Activated CD4-positive, alpha-beta T cell treated with anti-CD3 and anti-CD28 coated beads for 36 hours (primary cell): Measurements from ENCODE around the gene RASA1. TPM values are rescaled to one million over a fixed set of nuclear protein-coding genes. Genes with fewer than 3 reads are reported as not detected.

Source experiments
- ATAC-seq: fragments of 200-7000 bp; cut with Tn5 transposase; one replicate; pipeline ENCODE4 v1.10.0; 2021; ENCODE audit warnings: mild to moderate bottlenecking, moderate library complexity
- CTCF ChIA-PET: fragments of 350-600 bp; sonication (Branson Sonifier 250); formaldehyde crosslinking; loops from one replicate; lab custom pipeline; 2021; ENCODE audit warnings: antibody characterized with exemption; lab: Charles Lee
- POLR2A ChIA-PET: fragments of 350-600 bp; sonication (Branson Sonifier 250); formaldehyde crosslinking; loops from one replicate; lab custom pipeline; 2021; ENCODE audit warnings: antibody characterized with exemption, inconsistent platforms; lab: Charles Lee
- DNase-seq: peaks from one replicate; pipeline ENCODE4 v3.0.0-alpha.2; 2020
- H3K27ac Mint-ChIP-seq: one replicate; pipeline ENCODE4 v1.8.0; 2021; ENCODE audit warnings: mixed read lengths
- H3K27me3 Mint-ChIP-seq: one replicate; pipeline ENCODE4 v1.8.0; 2021; ENCODE audit warnings: mixed read lengths
- H3K36me3 Mint-ChIP-seq: one replicate; pipeline ENCODE4 v1.8.0; 2021; ENCODE audit warnings: low read depth, mixed read lengths
- H3K4me1 Mint-ChIP-seq: one replicate; pipeline ENCODE4 v1.8.0; 2021; ENCODE audit warnings: mixed read lengths
- H3K4me3 Mint-ChIP-seq: one replicate; pipeline ENCODE4 v1.8.0; 2021; ENCODE audit warnings: mild to moderate bottlenecking, moderate library complexity, mixed read lengths
- H3K9me3 Mint-ChIP-seq: one replicate; pipeline ENCODE4 v1.8.0; 2021; ENCODE audit warnings: low read depth, mixed read lengths
- intact Hi-C, 2 experiments: fragments of 100-400 bp; cut with DNase I in 1 of 2; cut with micrococcal nuclease in 1 of 2; formaldehyde crosslinking; loops; one replicate each; pipeline versions ENCODE4 v1.14.2 to v1.15.1; 2022 to 2024; cut with DNase I, micrococcal nuclease
- total RNA-seq, 2 experiments: library from RNA; stranded (reverse); gene quantifications; one replicate each; pipeline ENCODE4 v1.2.3, GENCODE V29; 2021

The RASA1 gene
- total RNA-seq, 2 experiments from 2014 or later, result 22.6 to 22.9 TPM

DNA sequence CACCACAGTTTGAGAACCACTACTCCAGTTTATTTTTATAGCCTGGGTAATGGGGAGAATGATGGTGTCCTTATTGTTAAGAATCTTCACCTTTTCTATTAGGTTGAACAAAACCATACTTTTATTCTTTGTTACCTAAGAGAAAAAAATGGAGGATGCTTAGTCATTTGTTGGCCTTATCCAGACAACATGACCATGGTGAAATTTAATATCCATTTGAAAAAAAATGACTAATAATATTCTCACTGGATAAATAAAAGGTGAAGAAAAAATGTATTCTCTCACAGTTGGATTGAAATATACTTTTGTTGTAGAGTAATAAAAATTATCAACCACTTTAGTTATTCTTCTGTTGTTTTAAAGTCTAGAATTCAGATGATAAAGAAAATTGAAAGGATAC is 150.8 kb downstream of the RASA1 start:
- POLR2A ChIA-PET, result no interaction called here
- DNase-seq, result no peak
- no peaks in the 10 kb centered on the region for H3K27me3 Mint-ChIP-seq
- intact Hi-C loops, result loop anchor here (10.0 kb wide), 2 partner anchors 846 to 1086 kb away; partner anchors contain the start of gene TMEM161B (in 1 of the 2)
- CTCF ChIA-PET, result no interaction called here
- H3K27ac Mint-ChIP-seq, result no peak overlapping the region
- no peak overlapping the region for H3K4me3 Mint-ChIP-seq
- H3K36me3 Mint-ChIP-seq, result no peaks in the 10 kb centered on the region
- ATAC-seq, result no peak
- peaks cover 3% of the 10 kb centered on the region for H3K4me1 Mint-ChIP-seq
- H3K9me3 Mint-ChIP-seq, result no peaks in the 10 kb centered on the region

- intact Hi-C loops, result loop anchor here in 1 of 2 experiments (10.0 kb wide), 1 partner anchor 1273 kb away; no protein-coding TSS in a partner anchor
- Mint-ChIP-seq H3K27me3 (no peaks in the 10 kb centered on the region), H3K36me3 (no peaks in the 10 kb centered on the region), H3K27ac (no peak overlapping the region), H3K4me1 (peaks cover 1% of the 10 kb centered on the region), H3K9me3 (no peaks in the 10 kb centered on the region), H3K4me3 (no peak overlapping the region)
- DNase-seq, result no peak
- CTCF ChIA-PET, result no interaction called here
- POLR2A ChIA-PET, result no interaction called here
- no peak for ATAC-seq
These were observed 153.6 kb downstream of the RASA1 start for GRCh38 chr5:87421307-87421706.

- peaks cover 1% of the 10 kb centered on the region for H3K4me1 Mint-ChIP-seq
- H3K36me3 Mint-ChIP-seq, result no peaks in the 10 kb centered on the region
- intact Hi-C loops, result loop anchor here in 1 of 2 experiments (10.0 kb wide), 1 partner anchor 1271 kb away; no protein-coding TSS in a partner anchor
- no peak overlapping the region for H3K27ac Mint-ChIP-seq
- H3K27me3 Mint-ChIP-seq, result peaks cover 4% of the 10 kb centered on the region
- ChIA-PET POLR2A (no interaction called here), CTCF (no interaction called here)
- H3K9me3 Mint-ChIP-seq, result no peaks in the 10 kb centered on the region
- ATAC-seq (no peak), DNase-seq (no peak)
- no peak overlapping the region for H3K4me3 Mint-ChIP-seq
These were observed 156.1 kb downstream of the RASA1 start for GRCh38 chr5:87423755-87424154.

- peaks cover 14% of the 10 kb centered on the region for H3K27me3 Mint-ChIP-seq
- DNase-seq (no peak), ATAC-seq (no peak)
- no peaks in the 10 kb centered on the region for H3K36me3 Mint-ChIP-seq
- no peaks in the 10 kb centered on the region for H3K9me3 Mint-ChIP-seq
- intact Hi-C loops, result no loop called here
- H3K4me3 Mint-ChIP-seq, result no peak overlapping the region
- no peak overlapping the region for H3K27ac Mint-ChIP-seq
- CTCF ChIA-PET, result no interaction called here
- peaks cover 5% of the 10 kb centered on the region for H3K4me1 Mint-ChIP-seq
- POLR2A ChIA-PET, result no interaction called here
These were observed 163.3 kb downstream of the RASA1 start for GRCh38 chr5:87430863-87431457.

DNA sequence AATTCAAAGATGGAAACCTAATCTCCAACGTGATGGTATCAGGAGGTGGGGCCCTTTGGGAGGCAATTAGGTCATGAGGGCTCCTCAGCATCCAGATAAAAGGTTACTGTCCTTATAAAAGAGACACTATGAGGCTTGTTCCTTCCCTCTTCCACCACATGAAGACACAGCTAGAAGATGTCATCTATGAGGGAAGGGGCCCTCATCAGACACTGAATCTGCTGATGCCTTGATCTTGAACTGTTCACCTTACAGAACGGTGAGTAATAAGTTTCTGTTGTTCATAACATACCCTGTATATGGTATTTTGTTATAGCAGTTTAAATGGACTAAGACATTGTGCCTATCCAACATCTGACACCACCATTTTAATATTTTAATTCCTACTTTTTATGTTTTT is 164.8 kb downstream of the RASA1 start:
- CTCF ChIA-PET, result interaction anchor here (0.7 kb wide), 1 partner anchor 1261 kb away, joined by 3 read pairs; no protein-coding TSS in a partner anchor
- POLR2A ChIA-PET, result no interaction called here
- no peak overlapping the region for H3K4me3 Mint-ChIP-seq
- peaks cover 5% of the 10 kb centered on the region for H3K4me1 Mint-ChIP-seq
- intact Hi-C loops, result loop anchor here in 1 of 2 experiments (1.0 kb wide), 1 partner anchor 19 kb away; no protein-coding TSS in a partner anchor
- H3K9me3 Mint-ChIP-seq, result no peaks in the 10 kb centered on the region
- H3K27ac Mint-ChIP-seq, result no peak overlapping the region
- ATAC-seq (peak; percentile 90), DNase-seq (peak; percentile 11)
- no peaks in the 10 kb centered on the region for H3K36me3 Mint-ChIP-seq
- H3K27me3 Mint-ChIP-seq, result peaks cover 10% of the 10 kb centered on the region

GRCh38 chr5:87433945-87434344 is 166.3 kb downstream of the RASA1 start:
- no peak overlapping the region for H3K27ac Mint-ChIP-seq
- POLR2A ChIA-PET, result no interaction called here
- intact Hi-C loops, result no loop called here
- CTCF ChIA-PET, result no interaction called here
- no peak for DNase-seq
- H3K9me3 Mint-ChIP-seq, result no peaks in the 10 kb centered on the region
- no peaks in the 10 kb centered on the region for H3K36me3 Mint-ChIP-seq
- ATAC-seq, result no peak
- H3K4me3 Mint-ChIP-seq, result no peak overlapping the region
- H3K4me1 Mint-ChIP-seq, result peaks cover 5% of the 10 kb centered on the region
- H3K27me3 Mint-ChIP-seq, result peaks cover 13% of the 10 kb centered on the region

DNA sequence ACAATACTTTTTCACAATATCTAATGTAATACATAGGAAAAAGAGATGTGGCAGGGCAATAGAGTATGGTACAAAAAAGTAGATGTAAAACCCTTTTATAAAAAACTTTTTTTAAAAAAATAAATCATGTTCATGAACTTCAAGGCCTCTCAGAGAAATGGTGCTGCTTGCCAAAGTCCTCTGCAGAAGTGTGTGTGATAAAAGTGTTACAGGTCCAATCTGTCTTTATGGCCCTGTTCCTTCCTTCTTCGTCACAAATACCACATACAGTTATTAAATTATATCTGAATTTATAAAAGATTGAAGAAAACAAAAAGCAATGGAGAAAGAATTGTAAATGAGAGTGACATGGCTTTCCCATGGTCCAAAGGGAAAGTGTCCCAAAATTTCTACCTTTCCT is 166.8 kb downstream of the RASA1 start:
- no peaks in the 10 kb centered on the region for H3K9me3 Mint-ChIP-seq
- peaks cover 11% of the 10 kb centered on the region for H3K27me3 Mint-ChIP-seq
- intact Hi-C loops, result no loop called here
- ChIA-PET CTCF (no interaction called here), POLR2A (no interaction called here)
- H3K27ac Mint-ChIP-seq, result no peak overlapping the region
- ATAC-seq (no peak), DNase-seq (no peak)
- H3K36me3 Mint-ChIP-seq, result no peaks in the 10 kb centered on the region
- peaks cover 5% of the 10 kb centered on the region for H3K4me1 Mint-ChIP-seq
- H3K4me3 Mint-ChIP-seq, result no peak overlapping the region

GRCh38 chr5:87435144-87435694 is 167.5 kb downstream of the RASA1 start:
- H3K36me3 Mint-ChIP-seq, result no peaks in the 10 kb centered on the region
- peaks cover 5% of the 10 kb centered on the region for H3K4me1 Mint-ChIP-seq
- H3K27ac Mint-ChIP-seq, result no peak overlapping the region
- H3K4me3 Mint-ChIP-seq, result no peak overlapping the region
- POLR2A ChIA-PET, result no interaction called here
- peaks cover 10% of the 10 kb centered on the region for H3K27me3 Mint-ChIP-seq
- intact Hi-C loops, result no loop called here
- CTCF ChIA-PET, result no interaction called here
- no peaks in the 10 kb centered on the region for H3K9me3 Mint-ChIP-seq
- DNase-seq (no peak), ATAC-seq (no peak)

- POLR2A ChIA-PET, result no interaction called here
- H3K4me3 Mint-ChIP-seq, result no peak overlapping the region
- H3K4me1 Mint-ChIP-seq, result peaks cover 2% of the 10 kb centered on the region
- no peaks in the 10 kb centered on the region for H3K9me3 Mint-ChIP-seq
- intact Hi-C loops, result no loop called here
- no peak for DNase-seq
- no peak for ATAC-seq
- no peak overlapping the region for H3K27ac Mint-ChIP-seq
- peaks cover 9% of the 10 kb centered on the region for H3K27me3 Mint-ChIP-seq
- CTCF ChIA-PET, result no interaction called here
- no peaks in the 10 kb centered on the region for H3K36me3 Mint-ChIP-seq
These were observed 170.0 kb downstream of the RASA1 start for GRCh38 chr5:87437724-87438123.

DNA sequence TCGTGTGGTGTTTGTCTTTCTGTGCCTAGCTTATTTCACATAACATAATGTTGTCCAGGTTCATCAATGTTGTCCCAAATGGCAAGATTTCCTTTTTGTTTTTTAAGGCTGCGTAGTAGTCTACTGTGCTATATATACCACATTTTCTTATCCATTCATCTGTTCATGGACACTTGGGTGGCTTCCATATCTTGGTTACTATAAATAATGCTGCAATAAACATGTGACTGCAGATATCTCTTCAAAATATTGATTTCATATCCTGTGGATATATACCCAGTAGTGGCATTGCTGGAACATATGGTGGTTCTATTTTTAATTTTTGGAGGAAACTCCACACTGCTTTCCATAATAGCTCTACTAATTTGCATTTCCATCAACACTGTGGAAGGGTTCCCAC is 170.5 kb downstream of the RASA1 start:
- ChIA-PET CTCF (interaction anchor here (0.7 kb wide), 1 partner anchor 186 kb away, joined by 3 read pairs; no protein-coding TSS in a partner anchor), POLR2A (no interaction called here)
- Mint-ChIP-seq H3K9me3 (no peaks in the 10 kb centered on the region), H3K36me3 (no peaks in the 10 kb centered on the region), H3K27me3 (peaks cover 11% of the 10 kb centered on the region), H3K27ac (no peak overlapping the region), H3K4me1 (peaks cover 2% of the 10 kb centered on the region), H3K4me3 (no peak overlapping the region)
- no peak for ATAC-seq
- no peak for DNase-seq
- intact Hi-C loops, result no loop called here
